Ishikawa (cell line): ENCODE data around the gene LEKR1.

ENCODE experiments used
- CEBPB ChIP-seq: IDR thresholded peaks from 2 replicates; pipeline ENCODE4 v1.6.1; 2012
- CREB1 ChIP-seq: IDR thresholded peaks from 2 replicates; pipeline ENCODE4 v1.6.1; 2012; ENCODE audit warnings: low read depth
- EGR1 ChIP-seq: IDR thresholded peaks from 2 replicates; pipeline ENCODE4 v1.6.1; 2012
- EP300 ChIP-seq: IDR thresholded peaks from 2 replicates; pipeline ENCODE4 v1.6.1; 2012; ENCODE audit warnings: borderline replicate concordance
- FOXM1 ChIP-seq: IDR thresholded peaks from 2 replicates; pipeline ENCODE4 v1.6.1; 2012; ENCODE audit warnings: low read depth, borderline replicate concordance
- NFIC ChIP-seq: IDR thresholded peaks from 2 replicates; pipeline ENCODE4 v1.6.1; 2012
- RAD21 ChIP-seq: IDR thresholded peaks from 2 replicates; pipeline ENCODE4 v1.6.1; 2012; ENCODE audit warnings: low read depth
- REST ChIP-seq: IDR thresholded peaks from 2 replicates; pipeline ENCODE4 v1.6.1; 2012; ENCODE audit warnings: low read depth, mild to moderate bottlenecking
- TAF1 ChIP-seq: IDR thresholded peaks from 2 replicates; pipeline ENCODE4 v1.6.1; 2012; ENCODE audit warnings: low read depth, mild to moderate bottlenecking
- TCF12 ChIP-seq: IDR thresholded peaks from 2 replicates; pipeline ENCODE4 v1.6.1; 2012; ENCODE audit warnings: low read depth
- TEAD4 ChIP-seq: IDR thresholded peaks from 2 replicates; pipeline ENCODE4 v1.6.1; 2012
- USF1 ChIP-seq: IDR thresholded peaks from 2 replicates; pipeline ENCODE4 v1.6.1; 2012
- YY1 ChIP-seq: IDR thresholded peaks from 2 replicates; pipeline ENCODE4 v1.6.1; 2012; ENCODE audit warnings: low read depth
- ZBTB7A ChIP-seq: IDR thresholded peaks from 2 replicates; pipeline ENCODE4 v1.6.1; 2012; ENCODE audit warnings: low read depth
- TF ChIP-seq, protein P1 (sequence below): IDR thresholded peaks from 2 replicates; pipeline ENCODE4 v1.6.1; 2012

Gene LEKR1

GRCh38 chr3:157051591-157051990, 225.4 kb downstream of the LEKR1 start:
- TF ChIP-seq CEBPB: no peak
- TF ChIP-seq ZBTB7A: no peak
- TF ChIP-seq RAD21: no peak
- no peak for TF ChIP-seq TCF12
- no peak for TF ChIP-seq REST
- no peak for TF ChIP-seq EP300
- TF ChIP-seq NFIC: no peak
- TF ChIP-seq TEAD4: no peak
- no peak for TF ChIP-seq YY1
- TF ChIP-seq TAF1: no peak
- TF ChIP-seq CREB1: no peak

- TF ChIP-seq FOXM1 (no peak), TEAD4 (no peak), ZBTB7A (no peak), CREB1 (no peak), TAF1 (no peak), RAD21 (no peak), EGR1 (no peak), USF1 (no peak), EP300 (no peak), NFIC (no peak), TCF12 (no peak)
- TF ChIP-seq, protein P1, sequence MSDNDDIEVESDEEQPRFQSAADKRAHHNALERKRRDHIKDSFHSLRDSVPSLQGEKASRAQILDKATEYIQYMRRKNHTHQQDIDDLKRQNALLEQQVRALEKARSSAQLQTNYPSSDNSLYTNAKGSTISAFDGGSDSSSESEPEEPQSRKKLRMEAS: no peak
These were observed 229.9 kb downstream of the LEKR1 start for GRCh38 chr3:157056035-157056434.

GRCh38 chr3:157058392-157059071, 232.4 kb downstream of the LEKR1 start:
- TF ChIP-seq NFIC (no peak), TCF12 (no peak), EGR1 (no peak), TAF1 (no peak), REST (no peak), ZBTB7A (no peak), FOXM1 (no peak), YY1 (no peak), CEBPB (no peak), USF1 (no peak), RAD21 (no peak), CREB1 (no peak), EP300 (no peak)
- TF ChIP-seq, protein P1: no peak

- TF ChIP-seq YY1: no peak
- TF ChIP-seq TEAD4: no peak
- TF ChIP-seq, protein P1: no peak
These were observed 233.0 kb downstream of the LEKR1 start for GRCh38 chr3:157059181-157059580.

- no peak for TF ChIP-seq FOXM1
- TF ChIP-seq EGR1: no peak
- TF ChIP-seq REST: no peak
- no peak for TF ChIP-seq YY1
- no peak for TF ChIP-seq TEAD4
- TF ChIP-seq NFIC: no peak
- TF ChIP-seq ZBTB7A: no peak
- no peak for TF ChIP-seq RAD21
- TF ChIP-seq TCF12: no peak
- TF ChIP-seq, protein P1: no peak
- TF ChIP-seq USF1: no peak
- TF ChIP-seq CREB1: no peak
- TF ChIP-seq CEBPB: no peak
These were observed 233.5 kb downstream of the LEKR1 start for GRCh38 chr3:157059661-157060060.
